ENCODE results near the gene MOGAT1. TPM values are rescaled to one million over a fixed set of nuclear protein-coding genes. Genes with fewer than 3 reads are reported as not detected.

MOGAT1 gene
- total RNA-seq, 1 experiment from 2014 or later, result not detected

- Histone ChIP-seq H3K79me2 (ENCODE audit: insufficient read depth, low read length) (no peaks in the 10 kb centered on the region), H3T11ph (ENCODE audit: low read length) (no peak overlapping the region), H2AFZ (ENCODE audit: low read length) (no peak overlapping the region), H3K18ac (ENCODE audit: insufficient read length, low read depth, low read length) (no peak overlapping the region), H2BK15ac (ENCODE audit: low read depth, low read length) (no peak overlapping the region), H3K23me2 (ENCODE audit: insufficient read length, low read depth, low read length, poor library complexity, severe bottlenecking) (no peaks in the 10 kb centered on the region), H3K23ac (ENCODE audit: insufficient read length, low read depth, low read length) (no peak overlapping the region), H3K4ac (ENCODE audit: low read depth, low read length) (no peak overlapping the region), H3K9me3 (ENCODE audit: control insufficient read depth, low read depth, low read length) (no peaks in the 10 kb centered on the region), H3K27ac (ENCODE audit: insufficient read length, low read depth, low read length) (no peak overlapping the region), H3K9ac (ENCODE audit: extremely low read depth, insufficient read length, low read length) (no peak overlapping the region), H3K79me1 (ENCODE audit: insufficient read depth, low read depth, low read length, poor library complexity, severe bottlenecking) (no peaks in the 10 kb centered on the region), H2AK5ac (ENCODE audit: insufficient read length, low read length) (no peak overlapping the region), H3K56ac (ENCODE audit: insufficient read length, low read depth, low read length) (no peak overlapping the region), H4K91ac (ENCODE audit: insufficient read length, low read depth, low read length) (no peak overlapping the region), H3K4me2 (ENCODE audit: insufficient read depth, insufficient read length, low read length) (no peak overlapping the region), H3K14ac (ENCODE audit: insufficient read depth, low read length) (no peak overlapping the region), H3K4me1 (ENCODE audit: insufficient read depth, low read length) (no peaks in the 10 kb centered on the region), H2BK20ac (ENCODE audit: low read depth, low read length, poor library complexity, severe bottlenecking) (no peak overlapping the region), H3K27me3 (ENCODE audit: insufficient read depth, low read length) (no peaks in the 10 kb centered on the region), H2BK12ac (ENCODE audit: insufficient read length, low read depth, low read length) (no peak overlapping the region), H4K20me1 (ENCODE audit: control insufficient read depth, insufficient read depth, insufficient read length) (no peaks in the 10 kb centered on the region), H4K8ac (replicated peaks; ENCODE audit: insufficient read length, low read depth, low read length) (no peak overlapping the region), H2BK5ac (ENCODE audit: insufficient read length, low read length) (no peak overlapping the region), H2BK120ac (ENCODE audit: low read depth, low read length, poor library complexity, severe bottlenecking) (no peak overlapping the region), H4K5ac (ENCODE audit: insufficient read length, low read depth, low read length) (no peak overlapping the region)
- Mint-ChIP-seq H3K4me3 (no peak overlapping the region), H3K27me3 (ENCODE audit: low read depth) (no peaks in the 10 kb centered on the region), H3K4me1 (no peaks in the 10 kb centered on the region), H3K27ac (peak overlapping the region in 2 of 3 experiments; percentile 25 to 33; a peak in 1 of 7 replicates), H3K9me3 (no peaks in the 10 kb centered on the region), H3K36me3 (ENCODE audit: insufficient read depth in 1 of 3, low read depth in 3 of 3) (peaks cover 30 to 75% (median 66%) of the 10 kb centered on the region in 3 experiments; a peak in 6 of 7 replicates)
- DNase-seq, result no peak
- no peak for TF ChIP-seq CTCF (conservative IDR thresholded peaks at IDR 0.05)
- no CpG with 5 or more reads among the region's 1 CpG for WGBS (ENCODE audit: extremely low coverage, insufficient read length, low lambda C conversion rate)
Observed at GRCh38 chr2:222635295-222635694, 36.2 kb upstream of the MOGAT1 start.

Measured in H9 (cell line).